Inflammatory macrophage treated with lipopolysaccharide for 4 hours (primary cell): ENCODE measurements around the gene SH3BP2.

Experiments
- DNase-seq: peaks from one replicate; pipeline ENCODE4 v3.0.0-alpha.2; 2020

Gene SH3BP2

GRCh38 chr4:2887343-2887742 lies 94.5 kb downstream of the SH3BP2 start:
- DNase-seq = no peak

DNA sequence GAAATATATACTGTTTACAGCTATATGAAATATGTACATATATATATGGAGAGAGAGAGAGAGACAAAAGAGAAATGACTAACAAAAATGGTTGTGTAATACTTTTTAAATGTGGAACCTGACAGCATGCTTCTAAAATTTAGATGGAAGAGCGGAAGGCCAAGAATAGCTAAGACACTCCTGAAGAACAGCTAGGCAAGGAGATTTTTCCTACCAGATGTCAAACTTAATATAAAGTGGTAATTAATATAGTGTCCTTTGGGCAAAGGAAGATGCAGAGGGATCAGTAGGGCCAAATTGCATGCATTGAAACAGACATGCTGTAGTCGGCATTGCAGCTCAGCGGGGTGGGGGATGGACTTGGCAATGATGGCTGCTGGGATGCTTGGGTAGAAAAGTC lies 96.0 kb downstream of the SH3BP2 start:
- peak; percentile 31 for DNase-seq
